Mucosa of descending colon (tissue), 3 donors: ENCODE results near the gene KLHL25. TPM values are rescaled to one million over a fixed set of nuclear protein-coding genes. Genes with fewer than 3 reads are reported as not detected.

Source experiments
- ATAC-seq: fragments of 200-7000 bp; cut with Tn5 transposase; one replicate; pipeline ENCODE4 v1.9.1; 2020; ENCODE audit warnings: mild to moderate bottlenecking, moderate library complexity
- DNase-seq, 3 donors: peaks; one replicate each; pipeline ENCODE4 v3.0.0-alpha.2; 2020
- H3K36me3 ChIP-seq: fragments of 200-600 bp; one replicate; pipeline ENCODE4 v1.8.0; 2021; ENCODE audit warnings: low read depth, mild to moderate bottlenecking
- H3K4me1 ChIP-seq: fragments of 200-600 bp; one replicate; pipeline ENCODE4 v1.8.0; 2021; ENCODE audit warnings: low read depth, mild to moderate bottlenecking
- H3K4me3 ChIP-seq: fragments of 200-600 bp; one replicate; pipeline ENCODE4 v1.8.0; 2021; ENCODE audit warnings: mild to moderate bottlenecking
- H3K9me3 ChIP-seq: fragments of 200-600 bp; one replicate; pipeline ENCODE4 v1.8.0; 2021; ENCODE audit warnings: mild to moderate bottlenecking
- intact Hi-C, 2 donors: fragments of 100-400 bp; cut with DNase I in 1 of 2; cut with micrococcal nuclease in 1 of 2; formaldehyde crosslinking; loops; one replicate each; pipeline versions ENCODE4 v1.11.0 to v1.11.1; 2022; cut with DNase I, micrococcal nuclease
- long read RNA-seq, 2 donors: library from polyadenylated mRNA; unstranded; transcript quantifications; one replicate each; pipeline ENCODE4 v2.0.0, GENCODE V29; 2019 to 2021
- total RNA-seq, 3 donors: library from RNA; stranded (reverse); fragmentation: NEBNext Ultra II Directional in 2 of 3; extraction: Animal tissue kit (Norgen Biotek cat#: 25700) in 2 of 3; gene quantifications; one replicate each; pipeline versions ENCODE4 v1.2.1 to v1.2.4, GENCODE V29; 2021 to 2023
- TF ChIP-seq, protein P1 (sequence below): fragments of 200-600 bp; IDR thresholded peaks from one replicate; pipeline ENCODE4 v1.8.0; 2022; ENCODE audit warnings: antibody characterized with exemption, mild to moderate bottlenecking
- donor health status: DM: no; HTN: no; CAD: no; lungs with moderate emphysema.
- donor health status: DM: no; HTN: no; CAD: no.
- donor health status: DM: no; HTN: yes; CAD: no.

Gene KLHL25, protein sequence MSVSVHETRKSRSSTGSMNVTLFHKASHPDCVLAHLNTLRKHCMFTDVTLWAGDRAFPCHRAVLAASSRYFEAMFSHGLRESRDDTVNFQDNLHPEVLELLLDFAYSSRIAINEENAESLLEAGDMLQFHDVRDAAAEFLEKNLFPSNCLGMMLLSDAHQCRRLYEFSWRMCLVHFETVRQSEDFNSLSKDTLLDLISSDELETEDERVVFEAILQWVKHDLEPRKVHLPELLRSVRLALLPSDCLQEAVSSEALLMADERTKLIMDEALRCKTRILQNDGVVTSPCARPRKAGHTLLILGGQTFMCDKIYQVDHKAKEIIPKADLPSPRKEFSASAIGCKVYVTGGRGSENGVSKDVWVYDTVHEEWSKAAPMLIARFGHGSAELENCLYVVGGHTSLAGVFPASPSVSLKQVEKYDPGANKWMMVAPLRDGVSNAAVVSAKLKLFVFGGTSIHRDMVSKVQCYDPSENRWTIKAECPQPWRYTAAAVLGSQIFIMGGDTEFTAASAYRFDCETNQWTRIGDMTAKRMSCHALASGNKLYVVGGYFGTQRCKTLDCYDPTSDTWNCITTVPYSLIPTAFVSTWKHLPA
- total RNA-seq, result 1 to 10 TPM; 7.4 to 8.8 (median 7.7) TPM
- long read RNA-seq, donor 1, full-length matches to known transcripts, result 9 of 18 reads
- long read RNA-seq, donor 1, partial matches to known transcripts, result 6 of 18 reads
- long read RNA-seq, donor 1, other reads (novel, unspliced or antisense), result 3 of 18 reads
- long read RNA-seq, donor 2, full-length matches to known transcripts, result 3 of 6 reads
- long read RNA-seq, donor 2, partial matches to known transcripts, result 3 of 6 reads
- long read RNA-seq, donor 2, other reads (novel, unspliced or antisense), result 0 of 6 reads

DNA sequence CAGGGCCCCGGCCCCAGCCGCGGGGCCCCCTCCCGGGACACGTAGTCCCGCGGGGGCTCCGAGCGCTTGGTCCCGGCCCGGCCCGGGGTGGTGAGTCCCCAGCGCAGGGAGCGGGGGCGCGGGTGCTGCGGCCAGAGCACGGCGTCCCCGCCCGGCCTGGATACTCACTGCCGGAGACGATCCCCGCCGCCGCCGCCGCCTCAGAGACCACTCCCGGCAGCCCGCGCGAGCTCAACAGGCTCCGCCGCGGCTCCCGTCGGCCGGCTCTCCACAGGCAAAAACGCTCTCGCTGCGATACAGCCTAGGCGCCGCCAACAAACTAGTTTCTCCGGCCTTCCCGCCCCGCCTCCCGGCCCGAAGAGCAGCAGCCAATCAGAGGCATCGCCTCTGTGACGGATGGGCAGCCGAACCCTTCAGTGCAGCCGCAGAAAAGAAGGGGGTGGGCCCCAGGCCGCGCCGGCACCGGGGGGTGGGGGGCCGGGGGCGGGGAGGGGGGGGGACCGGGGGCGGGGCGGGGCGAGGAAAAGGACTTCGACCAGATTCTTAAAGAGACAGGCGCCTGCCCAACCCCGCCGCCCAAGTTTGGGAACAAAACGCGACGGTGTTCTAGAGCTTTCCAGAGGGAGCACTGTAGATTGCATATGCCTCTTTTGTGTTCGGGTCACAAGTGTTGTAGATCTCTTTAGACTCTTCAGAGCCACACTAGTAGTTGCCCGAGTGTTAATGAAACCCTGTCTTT lies at the start of gene KLHL25:
KLHL25 (minus strand) TSS at position 328 of the 739 bp plus-strand sequence. CDS start 25,115 bp downstream, outside the sequence.
- peaks cover 14% of the 10 kb centered on the region for H3K4me1 ChIP-seq
- H3K9me3 ChIP-seq, result no peaks in the 10 kb centered on the region
- TF ChIP-seq, protein P1, sequence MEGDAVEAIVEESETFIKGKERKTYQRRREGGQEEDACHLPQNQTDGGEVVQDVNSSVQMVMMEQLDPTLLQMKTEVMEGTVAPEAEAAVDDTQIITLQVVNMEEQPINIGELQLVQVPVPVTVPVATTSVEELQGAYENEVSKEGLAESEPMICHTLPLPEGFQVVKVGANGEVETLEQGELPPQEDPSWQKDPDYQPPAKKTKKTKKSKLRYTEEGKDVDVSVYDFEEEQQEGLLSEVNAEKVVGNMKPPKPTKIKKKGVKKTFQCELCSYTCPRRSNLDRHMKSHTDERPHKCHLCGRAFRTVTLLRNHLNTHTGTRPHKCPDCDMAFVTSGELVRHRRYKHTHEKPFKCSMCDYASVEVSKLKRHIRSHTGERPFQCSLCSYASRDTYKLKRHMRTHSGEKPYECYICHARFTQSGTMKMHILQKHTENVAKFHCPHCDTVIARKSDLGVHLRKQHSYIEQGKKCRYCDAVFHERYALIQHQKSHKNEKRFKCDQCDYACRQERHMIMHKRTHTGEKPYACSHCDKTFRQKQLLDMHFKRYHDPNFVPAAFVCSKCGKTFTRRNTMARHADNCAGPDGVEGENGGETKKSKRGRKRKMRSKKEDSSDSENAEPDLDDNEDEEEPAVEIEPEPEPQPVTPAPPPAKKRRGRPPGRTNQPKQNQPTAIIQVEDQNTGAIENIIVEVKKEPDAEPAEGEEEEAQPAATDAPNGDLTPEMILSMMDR, result no peak
- H3K4me3 ChIP-seq, result peak within 1 kb of the TSS; percentile 71
- H3K36me3 ChIP-seq, result no peaks in the 10 kb centered on the region
- DNase-seq (peak; percentile 94 to 96 (median 95)), ATAC-seq (peak; percentile 96)
- intact Hi-C loops, result no loop called here

DNA sequence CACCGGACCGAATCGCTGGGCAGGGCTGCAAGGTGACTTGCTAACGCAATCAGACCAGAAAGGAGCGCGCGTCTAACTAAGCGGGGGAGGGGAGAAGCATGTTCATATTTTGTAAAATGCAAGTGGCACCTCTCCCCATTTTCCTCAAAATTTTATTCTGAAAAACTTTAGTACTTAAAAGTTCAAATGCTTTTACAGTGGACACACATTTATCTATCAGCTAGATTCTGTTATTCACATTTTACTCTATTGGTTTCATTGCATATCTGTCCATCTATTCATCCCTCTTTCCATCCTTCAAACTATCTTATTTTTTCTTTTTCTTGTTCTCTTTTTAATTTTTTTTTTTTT lies 46.1 kb upstream of the KLHL25 start:
- DNase-seq (no peak), ATAC-seq (no peak)
- H3K36me3 ChIP-seq, result no peaks in the 10 kb centered on the region
- intact Hi-C loops, result no loop called here
- H3K4me1 ChIP-seq, result peaks cover 44% of the 10 kb centered on the region
- H3K4me3 ChIP-seq, result no peak overlapping the region
- TF ChIP-seq, protein P1, result no peak
- H3K9me3 ChIP-seq, result no peaks in the 10 kb centered on the region

DNA sequence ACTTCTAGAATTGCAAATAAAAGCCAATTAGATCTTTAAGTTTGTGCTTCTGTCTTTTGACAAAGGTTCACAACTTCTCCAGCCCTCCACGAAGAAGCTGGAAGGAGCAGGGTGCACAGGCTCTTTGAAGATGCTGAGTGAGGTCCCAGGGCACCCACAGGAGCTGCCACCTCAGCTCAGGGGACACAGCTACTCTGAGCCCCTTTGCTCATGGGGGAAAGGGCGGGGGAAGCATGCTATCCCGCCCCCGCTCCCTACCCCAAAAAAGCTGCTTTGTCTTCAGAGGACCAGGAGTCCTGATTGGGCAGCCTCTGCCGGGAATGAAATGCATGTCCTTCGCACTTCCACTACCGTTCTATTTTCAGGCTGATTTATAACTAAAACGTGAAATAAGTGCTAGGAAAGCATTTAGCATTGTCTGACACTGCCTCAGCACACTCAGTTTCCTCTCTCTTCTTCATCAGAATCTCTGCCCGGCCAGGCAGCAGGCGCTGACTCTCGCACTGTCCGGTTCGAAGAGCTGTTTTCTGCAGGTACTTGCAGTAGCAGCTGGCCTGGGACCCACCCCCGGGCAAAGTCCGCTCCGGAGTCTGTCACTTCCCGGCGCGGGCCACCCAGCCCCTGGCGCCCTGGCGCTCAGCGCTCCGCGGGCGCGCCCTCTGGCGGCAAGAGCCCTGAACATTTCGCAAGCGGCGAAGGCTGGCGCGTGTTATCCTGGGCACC lies 45.5 kb upstream of the KLHL25 start:
- H3K4me3 ChIP-seq, result no peak overlapping the region
- intact Hi-C loops, result no loop called here
- ATAC-seq, result peak; percentile 87
- peak; percentile 97 for DNase-seq
- TF ChIP-seq, protein P1, result peak; percentile 81
- H3K36me3 ChIP-seq, result no peaks in the 10 kb centered on the region
- no peaks in the 10 kb centered on the region for H3K9me3 ChIP-seq
- H3K4me1 ChIP-seq, result peaks cover 44% of the 10 kb centered on the region

DNA sequence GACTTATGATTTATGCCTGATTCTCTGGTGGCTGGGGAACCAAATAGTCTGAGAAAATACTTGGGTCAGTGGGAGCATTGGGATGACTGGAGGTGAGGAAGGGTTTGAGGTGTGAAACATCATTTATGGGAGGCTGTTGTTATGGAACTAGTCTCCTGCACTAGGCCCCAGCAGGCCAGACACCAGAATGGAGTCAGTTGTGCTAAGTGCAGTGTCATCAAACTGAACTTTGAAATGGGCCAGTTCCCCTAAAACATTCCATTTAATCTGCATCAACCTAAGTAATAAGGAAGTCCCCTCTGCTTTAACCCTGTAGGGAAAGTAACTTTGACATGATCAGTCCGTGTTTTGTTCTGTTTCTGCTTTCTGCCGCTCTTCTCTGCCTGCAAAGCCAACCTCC lies 44.9 kb upstream of the KLHL25 start:
- no peak overlapping the region for H3K4me3 ChIP-seq
- intact Hi-C loops, result loop anchor here in 1 of 2 donors (5.0 kb wide), 1 partner anchor 107 kb away; no protein-coding TSS in a partner anchor
- DNase-seq (no peak), ATAC-seq (no peak)
- H3K9me3 ChIP-seq, result no peaks in the 10 kb centered on the region
- H3K4me1 ChIP-seq, result peaks cover 44% of the 10 kb centered on the region
- H3K36me3 ChIP-seq, result no peaks in the 10 kb centered on the region
- TF ChIP-seq, protein P1, result no peak

DNA sequence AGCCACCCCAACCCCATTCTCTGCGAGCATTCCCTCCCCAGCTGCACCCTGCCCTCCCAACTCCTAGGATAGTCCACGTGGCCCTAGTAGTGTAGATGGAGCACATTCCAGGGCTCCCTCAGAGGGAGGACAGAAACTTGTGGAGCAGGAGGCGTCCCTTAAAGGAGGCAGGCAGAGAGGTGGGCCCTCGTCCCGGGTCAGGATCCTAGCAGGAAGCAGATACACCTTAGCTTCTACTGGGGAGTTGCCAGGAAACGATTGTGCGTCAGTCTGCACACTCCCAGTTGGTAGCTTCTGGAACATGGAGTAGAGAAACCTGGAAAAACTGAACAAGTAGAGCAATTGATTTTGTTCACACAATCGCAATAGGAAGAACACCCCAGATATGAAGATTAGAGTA lies 43.9 kb upstream of the KLHL25 start:
- intact Hi-C loops, result loop anchor here in 1 of 2 donors (5.0 kb wide), 1 partner anchor 106 kb away; no protein-coding TSS in a partner anchor
- H3K4me3 ChIP-seq, result no peak overlapping the region
- ATAC-seq (peak; percentile 65), DNase-seq (peak; percentile 72 to 89 (median 80))
- H3K36me3 ChIP-seq, result no peaks in the 10 kb centered on the region
- TF ChIP-seq, protein P1, result no peak
- peaks cover 44% of the 10 kb centered on the region for H3K4me1 ChIP-seq
- no peaks in the 10 kb centered on the region for H3K9me3 ChIP-seq
